Body of pancreas (tissue), 4 donors: ENCODE results near the gene PKLR.

Experiments used
- CTCF ChIP-seq, 7 experiments: fragments of 450-650 bp in 4 of 7; fragments of 200-600 bp in 3 of 7; sonication (generic) in 3 of 7; IDR thresholded peaks; one replicate each; pipeline ENCODE4 v1.5.1; 2016 to 2019; ENCODE audit warnings: antibody characterized with exemption in 7 of 7
- POLR2A ChIP-seq, 3 donors: fragments of 450-650 bp; IDR thresholded peaks; one replicate each; pipeline ENCODE4 v1.6.1; 2016; ENCODE audit warnings: antibody characterized with exemption in 3 of 3, mild to moderate bottlenecking in 2 of 3

GRCh38 chr1:155304558-155305063, 3.4 kb upstream of the PKLR start:
- TF ChIP-seq CTCF (IDR thresholded peaks at IDR 0.05) (no peak), POLR2A (IDR thresholded peaks at IDR 0.05) (no peak)
